WTC11 (cell line): Measurements from ENCODE around the gene KLHDC3. TPM values are rescaled to one million over a fixed set of nuclear protein-coding genes. Genes with fewer than 3 reads are reported as not detected.

Experiments
- ATF6 ChIP-seq: sonication (generic); formaldehyde crosslinking; IDR thresholded peaks from 2 replicates; pipeline ENCODE4 v1.8.1; 2023; ENCODE audit warnings: mild to moderate bottlenecking, missing genetic modification reagents
- EMX1 ChIP-seq: fragments of 250-450 bp; sonication (Bioruptor Pico); IDR thresholded peaks from 2 replicates; pipeline ENCODE4 v1.8.0; 2021; ENCODE audit warnings: mild to moderate bottlenecking
- ETV6 ChIP-seq: sonication (generic); formaldehyde crosslinking; IDR thresholded peaks from 2 replicates; pipeline ENCODE4 v1.8.1; 2022; ENCODE audit warnings: mild to moderate bottlenecking, missing genetic modification reagents
- IRF2 ChIP-seq: sonication (generic); formaldehyde crosslinking; IDR thresholded peaks from 2 replicates; pipeline ENCODE4 v1.8.0; 2022; ENCODE audit warnings: low read depth, missing genetic modification reagents, borderline replicate concordance
- MLX ChIP-seq: sonication (generic); formaldehyde crosslinking; IDR thresholded peaks from 2 replicates; pipeline ENCODE4 v1.8.1; 2023; ENCODE audit warnings: mild to moderate bottlenecking, missing genetic modification reagents, moderate library complexity
- NFE2L1 ChIP-seq: sonication (generic); formaldehyde crosslinking; IDR thresholded peaks from 2 replicates; pipeline ENCODE4 v1.8.1; 2023; ENCODE audit warnings: missing genetic modification reagents
- NR3C1 ChIP-seq: sonication (generic); formaldehyde crosslinking; conservative IDR thresholded peaks from 2 replicates; pipeline ENCODE4 v1.8.1; 2023; ENCODE audit warnings: low read depth, mild to moderate bottlenecking, missing genetic modification reagents
- SMAD3 ChIP-seq: sonication (generic); formaldehyde crosslinking; IDR thresholded peaks from 2 replicates; pipeline ENCODE4 v1.8.0; 2022; ENCODE audit warnings: missing genetic modification reagents, mild to moderate bottlenecking, borderline replicate concordance
- SMAD4 ChIP-seq: sonication (generic); formaldehyde crosslinking; IDR thresholded peaks from 2 replicates; pipeline ENCODE4 v1.8.0; 2022; ENCODE audit warnings: mild to moderate bottlenecking, missing genetic modification reagents
- ZNF121 ChIP-seq: sonication (generic); formaldehyde crosslinking; IDR thresholded peaks from 2 replicates; pipeline ENCODE4 v1.8.0; 2023; ENCODE audit warnings: missing genetic modification reagents
- ZNF219 ChIP-seq: sonication (generic); formaldehyde crosslinking; IDR thresholded peaks from 2 replicates; pipeline ENCODE4 v1.8.0; 2023; ENCODE audit warnings: missing genetic modification reagents, mild to moderate bottlenecking, borderline replicate concordance
- ZNF263 ChIP-seq: sonication (generic); formaldehyde crosslinking; IDR thresholded peaks from 2 replicates; pipeline ENCODE4 v1.8.1; 2022; ENCODE audit warnings: low read depth, mild to moderate bottlenecking, moderate library complexity, missing genetic modification reagents
- ZNF671 ChIP-seq: fragments of 250-450 bp; sonication (Bioruptor Pico); IDR thresholded peaks from 2 replicates; pipeline ENCODE4 v1.8.0; 2021; ENCODE audit warnings: mild to moderate bottlenecking
- total RNA-seq: library from RNA; stranded (reverse); gene quantifications from 3 replicates; pipeline ENCODE4 v1.2.3, GENCODE V29; 2021
- TF ChIP-seq, protein P1 (sequence below): sonication (generic); formaldehyde crosslinking; IDR thresholded peaks from 2 replicates; pipeline ENCODE4 v1.8.0; 2023; ENCODE audit warnings: missing genetic modification reagents, mild to moderate bottlenecking, borderline replicate concordance
- TF ChIP-seq, protein P2 (sequence below): sonication (generic); formaldehyde crosslinking; IDR thresholded peaks from 2 replicates; pipeline ENCODE4 v1.8.0; 2023; ENCODE audit warnings: mild to moderate bottlenecking, missing genetic modification reagents
- TF ChIP-seq, protein P3 (sequence below): sonication (generic); formaldehyde crosslinking; conservative IDR thresholded peaks from 2 replicates; pipeline ENCODE4 v1.8.1; 2022; ENCODE audit warnings: mild to moderate bottlenecking, missing genetic modification reagents
- TF ChIP-seq, protein P4 (sequence below): sonication (generic); formaldehyde crosslinking; IDR thresholded peaks from 2 replicates; pipeline ENCODE4 v1.8.1; 2022; ENCODE audit warnings: low read depth, missing genetic modification reagents, borderline replicate concordance
- TF ChIP-seq, protein P5 (sequence below): sonication (generic); formaldehyde crosslinking; IDR thresholded peaks from 2 replicates; pipeline ENCODE4 v1.8.0; 2023; ENCODE audit warnings: missing genetic modification reagents
- TF ChIP-seq, protein P6 (sequence below): fragments of 250-450 bp; sonication (Bioruptor Pico); conservative IDR thresholded peaks from 2 replicates; pipeline ENCODE4 v1.9.0; 2021; ENCODE audit warnings: mild to moderate bottlenecking

The KLHDC3 gene
- total RNA-seq, 1 experiment from 2014 or later, result 172 TPM

DNA sequence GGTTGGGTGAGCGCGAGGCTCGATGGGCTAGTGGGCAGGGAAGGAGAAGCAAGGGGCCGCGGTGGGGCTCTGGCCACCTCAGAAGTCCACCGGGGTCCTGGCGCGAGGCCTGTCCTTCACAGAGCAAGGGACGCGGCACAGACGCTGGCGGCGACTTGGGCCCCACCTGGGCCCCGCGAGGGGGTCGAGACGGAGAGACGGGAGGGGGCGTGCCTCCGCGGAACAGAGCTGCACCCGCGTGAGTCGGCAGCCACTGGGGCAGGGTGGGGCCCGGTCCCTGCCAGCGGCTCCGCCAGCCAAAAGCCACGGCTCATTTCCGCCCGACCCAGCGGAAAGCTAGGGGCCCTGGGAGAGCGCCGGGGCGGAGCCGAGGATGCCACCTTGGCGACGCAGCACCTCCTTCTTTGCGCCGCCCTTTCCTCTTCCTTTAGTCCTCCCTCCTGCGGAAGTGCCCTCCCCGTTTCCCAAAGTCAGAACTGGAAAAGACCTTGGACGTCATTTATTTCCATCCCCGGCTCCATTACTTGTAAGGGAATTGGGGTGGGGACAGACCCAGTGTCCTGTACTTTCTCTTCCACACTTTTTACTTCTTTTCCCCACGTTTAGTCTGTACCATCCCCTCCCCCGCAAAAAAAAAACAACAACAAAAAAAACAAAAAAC is 39.6 kb downstream of the KLHDC3 start, which contains the start of gene CUL7 (continued):
- TF ChIP-seq, protein P1, sequence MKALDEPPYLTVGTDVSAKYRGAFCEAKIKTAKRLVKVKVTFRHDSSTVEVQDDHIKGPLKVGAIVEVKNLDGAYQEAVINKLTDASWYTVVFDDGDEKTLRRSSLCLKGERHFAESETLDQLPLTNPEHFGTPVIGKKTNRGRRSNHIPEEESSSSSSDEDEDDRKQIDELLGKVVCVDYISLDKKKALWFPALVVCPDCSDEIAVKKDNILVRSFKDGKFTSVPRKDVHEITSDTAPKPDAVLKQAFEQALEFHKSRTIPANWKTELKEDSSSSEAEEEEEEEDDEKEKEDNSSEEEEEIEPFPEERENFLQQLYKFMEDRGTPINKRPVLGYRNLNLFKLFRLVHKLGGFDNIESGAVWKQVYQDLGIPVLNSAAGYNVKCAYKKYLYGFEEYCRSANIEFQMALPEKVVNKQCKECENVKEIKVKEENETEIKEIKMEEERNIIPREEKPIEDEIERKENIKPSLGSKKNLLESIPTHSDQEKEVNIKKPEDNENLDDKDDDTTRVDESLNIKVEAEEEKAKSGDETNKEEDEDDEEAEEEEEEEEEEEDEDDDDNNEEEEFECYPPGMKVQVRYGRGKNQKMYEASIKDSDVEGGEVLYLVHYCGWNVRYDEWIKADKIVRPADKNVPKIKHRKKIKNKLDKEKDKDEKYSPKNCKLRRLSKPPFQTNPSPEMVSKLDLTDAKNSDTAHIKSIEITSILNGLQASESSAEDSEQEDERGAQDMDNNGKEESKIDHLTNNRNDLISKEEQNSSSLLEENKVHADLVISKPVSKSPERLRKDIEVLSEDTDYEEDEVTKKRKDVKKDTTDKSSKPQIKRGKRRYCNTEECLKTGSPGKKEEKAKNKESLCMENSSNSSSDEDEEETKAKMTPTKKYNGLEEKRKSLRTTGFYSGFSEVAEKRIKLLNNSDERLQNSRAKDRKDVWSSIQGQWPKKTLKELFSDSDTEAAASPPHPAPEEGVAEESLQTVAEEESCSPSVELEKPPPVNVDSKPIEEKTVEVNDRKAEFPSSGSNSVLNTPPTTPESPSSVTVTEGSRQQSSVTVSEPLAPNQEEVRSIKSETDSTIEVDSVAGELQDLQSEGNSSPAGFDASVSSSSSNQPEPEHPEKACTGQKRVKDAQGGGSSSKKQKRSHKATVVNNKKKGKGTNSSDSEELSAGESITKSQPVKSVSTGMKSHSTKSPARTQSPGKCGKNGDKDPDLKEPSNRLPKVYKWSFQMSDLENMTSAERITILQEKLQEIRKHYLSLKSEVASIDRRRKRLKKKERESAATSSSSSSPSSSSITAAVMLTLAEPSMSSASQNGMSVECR, result peak; percentile 52; the same call in 1 of the 2 replicates
- TF ChIP-seq ZNF121 (no peak), SMAD3 (CRISPR knock-in tag) (no peak), NFE2L1 (CRISPR knock-in tag) (peak; percentile 80; the same call in 1 of the 2 replicates), NR3C1 (CRISPR knock-in tag) (no peak), ZNF671 (CRISPR knock-in tag) (no peak; the same call in 1 of the 2 replicates), IRF2 (CRISPR knock-in tag) (no peak), MLX (CRISPR knock-in tag) (no peak), ZNF219 (CRISPR knock-in tag) (no peak), SMAD4 (no peak), ATF6 (no peak), ETV6 (CRISPR knock-in tag) (peak; percentile 99), EMX1 (peak; percentile 85), ZNF263 (no peak)
- TF ChIP-seq, protein P2, sequence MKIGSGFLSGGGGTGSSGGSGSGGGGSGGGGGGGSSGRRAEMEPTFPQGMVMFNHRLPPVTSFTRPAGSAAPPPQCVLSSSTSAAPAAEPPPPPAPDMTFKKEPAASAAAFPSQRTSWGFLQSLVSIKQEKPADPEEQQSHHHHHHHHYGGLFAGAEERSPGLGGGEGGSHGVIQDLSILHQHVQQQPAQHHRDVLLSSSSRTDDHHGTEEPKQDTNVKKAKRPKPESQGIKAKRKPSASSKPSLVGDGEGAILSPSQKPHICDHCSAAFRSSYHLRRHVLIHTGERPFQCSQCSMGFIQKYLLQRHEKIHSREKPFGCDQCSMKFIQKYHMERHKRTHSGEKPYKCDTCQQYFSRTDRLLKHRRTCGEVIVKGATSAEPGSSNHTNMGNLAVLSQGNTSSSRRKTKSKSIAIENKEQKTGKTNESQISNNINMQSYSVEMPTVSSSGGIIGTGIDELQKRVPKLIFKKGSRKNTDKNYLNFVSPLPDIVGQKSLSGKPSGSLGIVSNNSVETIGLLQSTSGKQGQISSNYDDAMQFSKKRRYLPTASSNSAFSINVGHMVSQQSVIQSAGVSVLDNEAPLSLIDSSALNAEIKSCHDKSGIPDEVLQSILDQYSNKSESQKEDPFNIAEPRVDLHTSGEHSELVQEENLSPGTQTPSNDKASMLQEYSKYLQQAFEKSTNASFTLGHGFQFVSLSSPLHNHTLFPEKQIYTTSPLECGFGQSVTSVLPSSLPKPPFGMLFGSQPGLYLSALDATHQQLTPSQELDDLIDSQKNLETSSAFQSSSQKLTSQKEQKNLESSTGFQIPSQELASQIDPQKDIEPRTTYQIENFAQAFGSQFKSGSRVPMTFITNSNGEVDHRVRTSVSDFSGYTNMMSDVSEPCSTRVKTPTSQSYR (CRISPR knock-in tag), result peak; percentile 82; the same call in 1 of the 2 replicates
- TF ChIP-seq, protein P3, sequence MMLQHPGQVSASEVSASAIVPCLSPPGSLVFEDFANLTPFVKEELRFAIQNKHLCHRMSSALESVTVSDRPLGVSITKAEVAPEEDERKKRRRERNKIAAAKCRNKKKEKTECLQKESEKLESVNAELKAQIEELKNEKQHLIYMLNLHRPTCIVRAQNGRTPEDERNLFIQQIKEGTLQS (CRISPR knock-in tag), result no peak
- TF ChIP-seq, protein P4, sequence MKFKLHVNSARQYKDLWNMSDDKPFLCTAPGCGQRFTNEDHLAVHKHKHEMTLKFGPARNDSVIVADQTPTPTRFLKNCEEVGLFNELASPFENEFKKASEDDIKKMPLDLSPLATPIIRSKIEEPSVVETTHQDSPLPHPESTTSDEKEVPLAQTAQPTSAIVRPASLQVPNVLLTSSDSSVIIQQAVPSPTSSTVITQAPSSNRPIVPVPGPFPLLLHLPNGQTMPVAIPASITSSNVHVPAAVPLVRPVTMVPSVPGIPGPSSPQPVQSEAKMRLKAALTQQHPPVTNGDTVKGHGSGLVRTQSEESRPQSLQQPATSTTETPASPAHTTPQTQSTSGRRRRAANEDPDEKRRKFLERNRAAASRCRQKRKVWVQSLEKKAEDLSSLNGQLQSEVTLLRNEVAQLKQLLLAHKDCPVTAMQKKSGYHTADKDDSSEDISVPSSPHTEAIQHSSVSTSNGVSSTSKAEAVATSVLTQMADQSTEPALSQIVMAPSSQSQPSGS (CRISPR knock-in tag), result no peak
- TF ChIP-seq, protein P5, sequence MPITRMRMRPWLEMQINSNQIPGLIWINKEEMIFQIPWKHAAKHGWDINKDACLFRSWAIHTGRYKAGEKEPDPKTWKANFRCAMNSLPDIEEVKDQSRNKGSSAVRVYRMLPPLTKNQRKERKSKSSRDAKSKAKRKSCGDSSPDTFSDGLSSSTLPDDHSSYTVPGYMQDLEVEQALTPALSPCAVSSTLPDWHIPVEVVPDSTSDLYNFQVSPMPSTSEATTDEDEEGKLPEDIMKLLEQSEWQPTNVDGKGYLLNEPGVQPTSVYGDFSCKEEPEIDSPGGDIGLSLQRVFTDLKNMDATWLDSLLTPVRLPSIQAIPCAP, result no peak
- TF ChIP-seq, protein P6, sequence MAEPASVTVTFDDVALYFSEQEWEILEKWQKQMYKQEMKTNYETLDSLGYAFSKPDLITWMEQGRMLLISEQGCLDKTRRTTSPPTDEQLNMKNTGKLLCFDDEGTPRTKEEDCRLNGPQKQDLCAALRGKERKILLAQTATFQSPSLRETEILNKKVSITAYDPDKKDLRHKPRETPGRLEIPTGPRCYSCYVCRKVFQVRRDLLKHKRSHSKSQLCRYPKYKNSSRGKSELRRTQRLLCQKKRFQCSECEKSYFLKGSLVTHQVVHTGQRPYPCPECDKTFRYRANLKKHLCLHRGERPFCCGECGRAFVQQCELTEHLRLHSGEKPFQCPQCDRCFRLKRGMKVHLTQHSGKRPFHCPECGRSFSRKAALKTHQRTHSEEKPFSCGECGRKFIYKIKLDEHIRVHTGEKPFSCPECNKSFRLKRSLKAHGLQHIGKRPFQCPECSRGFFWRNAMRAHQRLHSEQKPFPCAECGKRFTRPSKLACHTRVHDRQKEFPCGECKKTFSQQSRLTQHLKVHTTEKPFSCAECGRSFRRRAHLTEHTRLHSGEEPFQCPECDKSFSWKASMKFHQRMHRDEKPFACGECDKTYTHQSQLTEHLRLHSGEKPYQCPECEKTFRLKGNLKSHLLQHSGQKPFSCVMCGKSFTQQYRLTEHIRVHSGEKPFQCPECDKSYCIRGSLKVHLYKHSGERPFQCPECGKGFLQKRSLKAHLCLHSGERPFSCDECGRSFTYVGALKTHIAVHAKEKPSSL (CRISPR knock-in tag), result no peak; the same call in 1 of the 2 replicates
